IMR-90 (cell line): ENCODE results near the gene SPEM1. TPM values are rescaled to one million over a fixed set of nuclear protein-coding genes. Genes with fewer than 3 reads are reported as not detected.

Experiments
- ATAC-seq: fragments of 200-7000 bp; cut with Tn5 transposase; 2 replicates; pipeline ENCODE4 v1.9.1; 2020; ENCODE audit warnings: low read depth, mild to moderate bottlenecking, moderate library complexity
- BruUV-seq: library from RNA; stranded (reverse); fragments of 400-500 nt; replicated peaks from 2 replicates; lab custom pipeline; 2021; lab: Mats Ljungman, UMichigan
- CTCF ChIA-PET: fragments of 300-600 bp; formaldehyde crosslinking; extraction: SDS; loops from one replicate; lab custom pipeline; 2021; ENCODE audit warnings: antibody characterized with exemption; lab: Yijun Ruan, JAX
- POLR2A ChIA-PET: fragments of 300-600 bp; sonication (Branson Sonifier 250); formaldehyde crosslinking; loops from one replicate; lab custom pipeline; 2022; ENCODE audit warnings: antibody characterized with exemption; ENCODE audit not compliant: unreplicated experiment; lab: Charles Lee
- DNase-seq: peaks from one replicate; pipeline ENCODE4 v3.0.0; 2013
- H2AFZ ChIP-seq: replicated peaks from 2 replicates; pipeline ENCODE3; 2013; ENCODE audit warnings: low read length, mild to moderate bottlenecking; ENCODE audit not compliant: poor library complexity
- H2AK5ac ChIP-seq: 2 replicates; pipeline ENCODE4 v1.6.1; 2013; ENCODE audit warnings: low read depth, low read length, inconsistent platforms
- H2AK9ac ChIP-seq: replicated peaks from 2 replicates; pipeline ENCODE3; 2013; ENCODE audit warnings: mild to moderate bottlenecking, low read depth, low read length, moderate library complexity; ENCODE audit not compliant: poor library complexity
- H2BK120ac ChIP-seq: 2 replicates; pipeline ENCODE4 v1.6.1; 2013; ENCODE audit warnings: low read depth, low read length, inconsistent platforms
- H2BK15ac ChIP-seq: 3 replicates; pipeline ENCODE4 v1.6.1; 2013; ENCODE audit warnings: low read depth, low read length, inconsistent platforms
- H2BK20ac ChIP-seq: 2 replicates; pipeline ENCODE4 v1.6.1; 2013; ENCODE audit warnings: low read depth, mild to moderate bottlenecking, inconsistent platforms, low read length, moderate library complexity
- H2BK5ac ChIP-seq: 2 replicates; pipeline ENCODE4 v1.6.1; 2013; ENCODE audit warnings: mild to moderate bottlenecking, low read depth, low read length, inconsistent platforms; ENCODE audit not compliant: poor library complexity, severe bottlenecking
- H3K14ac ChIP-seq: replicated peaks from 2 replicates; pipeline ENCODE4 v1.6.1; 2013; ENCODE audit warnings: low read depth, low read length, inconsistent platforms
- H3K18ac ChIP-seq: 2 replicates; pipeline ENCODE4 v1.6.1; 2013; ENCODE audit warnings: low read depth, low read length, control low read depth
- H3K23ac ChIP-seq: 2 replicates; pipeline ENCODE4 v1.6.1; 2013; ENCODE audit warnings: low read depth, low read length, inconsistent platforms
- H3K27ac ChIP-seq: 2 replicates; pipeline ENCODE4 v1.5.1; 2013; ENCODE audit warnings: mild to moderate bottlenecking, control low read depth, low read length; ENCODE audit not compliant: insufficient read depth
- H3K27me3 ChIP-seq: 2 replicates; pipeline ENCODE4 v1.6.1; 2013; ENCODE audit warnings: low read length; ENCODE audit not compliant: control insufficient read depth, insufficient read depth
- H3K36me3 ChIP-seq: 2 replicates; pipeline ENCODE4 v1.6.1; 2013; ENCODE audit warnings: low read length, mixed read lengths; ENCODE audit not compliant: control insufficient read depth, insufficient read depth
- H3K4ac ChIP-seq: 2 replicates; pipeline ENCODE4 v1.6.1; 2013; ENCODE audit warnings: low read depth, low read length, inconsistent platforms
- H3K4me1 ChIP-seq: 2 replicates; pipeline ENCODE4 v1.6.1; 2013; ENCODE audit warnings: low read length, mixed read lengths; ENCODE audit not compliant: control insufficient read depth, insufficient read depth
- H3K4me2 ChIP-seq: 2 replicates; pipeline ENCODE4 v1.6.1; 2013; ENCODE audit warnings: low read depth, mild to moderate bottlenecking, control low read depth, low read length, moderate library complexity
- H3K4me3 ChIP-seq: 2 replicates; pipeline ENCODE4 v1.5.1; 2013; ENCODE audit warnings: low read depth, mild to moderate bottlenecking, control low read depth, low read length, moderate library complexity; ENCODE audit not compliant: insufficient read depth
- H3K56ac ChIP-seq: 2 replicates; pipeline ENCODE4 v1.6.1; 2013; ENCODE audit warnings: low read length, inconsistent platforms; ENCODE audit not compliant: insufficient read depth; ENCODE audit errors: extremely low read depth
- H3K79me1 ChIP-seq, 2 experiments: 2 replicates each; pipeline ENCODE4 v1.6.1; 2013; ENCODE audit warnings: low read length in 2 of 2, inconsistent platforms in 1 of 2, low read depth in 1 of 2
- H3K9ac ChIP-seq: 2 replicates; pipeline ENCODE4 v1.6.1; 2013; ENCODE audit warnings: low read depth, low read length, control low read depth
- H3K9me1 ChIP-seq: 2 replicates; pipeline ENCODE4 v1.6.1; 2013; ENCODE audit warnings: low read length, inconsistent platforms; ENCODE audit not compliant: insufficient read depth
- H3K9me3 ChIP-seq: 2 replicates; pipeline ENCODE4 v1.6.1; 2013; ENCODE audit warnings: low read length; ENCODE audit not compliant: control insufficient read depth, insufficient read depth
- H4K20me1 ChIP-seq: 2 replicates; pipeline ENCODE4 v1.6.1; 2013; ENCODE audit warnings: low read length, inconsistent platforms; ENCODE audit not compliant: insufficient read depth
- H4K5ac ChIP-seq: 2 replicates; pipeline ENCODE4 v1.6.1; 2013; ENCODE audit warnings: mild to moderate bottlenecking, low read depth, low read length, control low read depth
- H4K8ac ChIP-seq, 2 experiments: 2 replicates each; pipeline ENCODE4 v1.6.1; 2013; ENCODE audit warnings: low read depth in 2 of 2, low read length in 2 of 2, control low read depth in 1 of 2, inconsistent platforms in 1 of 2
- H4K91ac ChIP-seq: 2 replicates; pipeline ENCODE4 v1.6.1; 2013; ENCODE audit warnings: low read depth, low read length, inconsistent platforms; ENCODE audit not compliant: insufficient read depth
- MXI1 ChIP-seq: IDR thresholded peaks from 2 replicates; pipeline ENCODE4 v1.6.1; 2012; ENCODE audit warnings: low read depth, mild to moderate bottlenecking, low read length, moderate library complexity, borderline replicate concordance
- RAD21 ChIP-seq: IDR thresholded peaks from 2 replicates; pipeline ENCODE4 v1.6.1; 2012; ENCODE audit warnings: low read length, improper control_type of control experiment
- RCOR1 ChIP-seq: IDR thresholded peaks from 2 replicates; pipeline ENCODE4 v1.6.1; 2012; ENCODE audit warnings: mild to moderate bottlenecking, low read length, improper control_type of control experiment; ENCODE audit not compliant: insufficient replicate concordance
- WGBS, 2 experiments: methylation state at CpG; one replicate each; pipeline versions ENCODE4 v1.1.5 to v1.1.7; 2013; ENCODE audit warnings: missing lambda C conversion rate in 2 of 2; ENCODE audit not compliant: insufficient read length in 1 of 2; ENCODE audit errors: extremely low coverage in 2 of 2; 5-methylcytosine and 5-hydroxymethylcytosine counted together
- dilution Hi-C: fragments of 300-500 bp; cut with HindIII; formaldehyde crosslinking; loops from one replicate; pipeline ENCODE4 v1.14.3; 2018; ENCODE audit warnings: low sequenced_read_pairs; ENCODE audit not compliant: unreplicated experiment
- in situ Hi-C: fragments of 300-500 bp; cut with MboI; formaldehyde crosslinking; loops from 3 replicates; pipeline ENCODE4 v1.14.3; 2019; ENCODE audit warnings: low sequenced_read_pairs, inconsistent platforms, mixed read lengths
- intact Hi-C: fragments of 100-400 bp; cut with micrococcal nuclease; formaldehyde crosslinking; loops from 2 replicates; pipeline ENCODE4 v1.10.0; 2022
- polyA plus RNA-seq, 3 experiments: library from polyadenylated mRNA; depleted of rRNA; stranded (reverse); fragments of >200 nt; gene quantifications; 2 replicates each; pipeline ENCODE4 v1.2.3, GENCODE V29; 2012; ENCODE audit warnings: low replicate concordance in 1 of 3
- total RNA-seq: library from RNA; depleted of rRNA; stranded (reverse); fragments of >200 nt; gene quantifications from 2 replicates; pipeline ENCODE4 v1.2.3, GENCODE V29; 2012

Gene SPEM1
- total and polyA plus RNA-seq, 2 of the 4 experiments (the other 2 are of a cell fraction): not detected

DNA sequence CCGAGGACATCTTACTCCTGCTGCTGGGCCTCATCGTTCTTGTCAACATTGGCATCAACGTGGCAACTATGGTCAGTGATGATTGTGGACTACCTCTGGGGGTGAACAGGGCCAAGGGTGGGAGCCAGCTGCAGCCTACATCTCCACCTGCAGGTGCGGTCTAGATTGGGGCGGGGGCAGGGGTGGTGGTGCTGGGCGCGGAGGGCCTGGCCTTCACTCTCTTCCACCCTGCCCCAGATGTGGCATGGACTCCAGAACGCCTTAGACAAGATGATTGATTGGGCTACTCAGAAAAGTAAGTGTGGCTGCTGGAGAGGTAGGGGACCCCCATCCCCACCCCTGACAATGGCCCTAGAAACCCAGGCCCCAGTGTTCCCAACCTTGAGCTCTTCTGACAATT is 5.6 kb downstream of the SPEM1 start:
- Histone ChIP-seq H3K9me1 (0 out of 2 replicates have a peak, but pooled peaks cover 3% of the 10 kb centered on the region), H3K23ac (no peak overlapping the region), H3K27me3 (peaks cover 2% of the 10 kb centered on the region; the same call in 1 of the 2 replicates), H3K79me1 (no peaks in the 10 kb centered on the region), H4K8ac (no peak overlapping the region), H3K9ac (no peak overlapping the region), H3K56ac (no peak overlapping the region), H3K4me3 (no peak overlapping the region), H2BK20ac (no peak overlapping the region), H3K18ac (no peak overlapping the region), H3K27ac (no peak overlapping the region), H3K14ac (no peak overlapping the region), H2AFZ (no peak overlapping the region), H3K36me3 (no peaks in the 10 kb centered on the region), H3K4ac (no peak overlapping the region), H4K20me1 (no peaks in the 10 kb centered on the region), H2AK5ac (no peak overlapping the region), H3K4me2 (no peak overlapping the region), H2BK5ac (no peak overlapping the region), H2BK15ac (no peak overlapping the region), H3K9me3 (no peaks in the 10 kb centered on the region), H4K91ac (no peak overlapping the region), H2AK9ac (no peak overlapping the region), H2BK120ac (no peak overlapping the region), H3K4me1 (no peaks in the 10 kb centered on the region), H4K5ac (no peak overlapping the region)
- dilution Hi-C loops (no loop called here), intact Hi-C loops (no loop called here), in situ Hi-C loops (no loop called here)
- BruUV-seq: no TSS peak
- DNase-seq (no peak), ATAC-seq (no peak)
- TF ChIP-seq RCOR1 (no peak), RAD21 (no peak), MXI1 (no peak)
- WGBS, 2 experiments: no CpG with 5 or more reads among the region's 8 CpGs
- ChIA-PET POLR2A (interaction anchor here (0.6 kb wide), 1 partner anchor 74 kb away, joined by 3 read pairs; no protein-coding TSS in a partner anchor), CTCF (interaction anchor here (1.0 kb wide), 1 partner anchor 11 kb away, joined by 4 read pairs; no protein-coding TSS in a partner anchor)
